AG10803 (cell line): ENCODE data around the gene RNPEPL1.

Source experiments
- DNase-seq: peaks from one replicate; pipeline ENCODE4 v3.0.0; 2010; ENCODE audit warnings: low read depth
- H3K4me3 ChIP-seq: 2 replicates; pipeline ENCODE4 v1.5.1; 2011; ENCODE audit warnings: mild to moderate bottlenecking, low read length, control low read depth
- CTCF ChIP-seq: conservative IDR thresholded peaks from 2 replicates; pipeline ENCODE4 v1.5.1; 2011; ENCODE audit warnings: mild to moderate bottlenecking, low read length, control low read depth, inconsistent platforms

RNPEPL1 gene

GRCh38 chr2:240620149-240620731, 52.0 kb downstream of the RNPEPL1 start:
- DNase-seq, result no peak
- H3K4me3 ChIP-seq, result no peak overlapping the region
- TF ChIP-seq CTCF, result no peak

- no peak for TF ChIP-seq CTCF
- no peak for DNase-seq
Measured at GRCh38 chr2:240620859-240621258, 52.6 kb downstream of the RNPEPL1 start.

GRCh38 chr2:240622060-240622411, 53.8 kb downstream of the RNPEPL1 start:
- H3K4me3 ChIP-seq, result no peak overlapping the region
- no peak for DNase-seq
- TF ChIP-seq CTCF, result no peak

More at GRCh38 chr2:240620859-240621258, 52.6 kb downstream of the RNPEPL1 start:
- H3K4me3 ChIP-seq, result no peak overlapping the region

GRCh38 chr2:240622531-240623235, 54.4 kb downstream of the RNPEPL1 start:
- no peak for TF ChIP-seq CTCF
- no peak for DNase-seq
- H3K4me3 ChIP-seq, result no peak overlapping the region

- no peak for DNase-seq
- no peak for TF ChIP-seq CTCF
- H3K4me3 ChIP-seq, result no peak overlapping the region
Measured at GRCh38 chr2:240623531-240624010, 55.3 kb downstream of the RNPEPL1 start.

GRCh38 chr2:240624011-240624949, 56.0 kb downstream of the RNPEPL1 start:
- no peak overlapping the region for H3K4me3 ChIP-seq
- DNase-seq, result no peak
- no peak for TF ChIP-seq CTCF
